ENCODE data around the gene RNASEH2B. TPM values are rescaled to one million over a fixed set of nuclear protein-coding genes. Genes with fewer than 3 reads are reported as not detected.

RNASEH2B gene
- total and polyA plus RNA-seq, 9 of the 15 experiments (the other 6 are each of a cell fraction or from before 2014, with no cell fraction given), result 26.3 to 109 (median 62.5) TPM

- TF ChIP-seq NR0B1 (IDR thresholded peaks at IDR 0.05; ENCODE audit: partially characterized antibody) (no peak), ZNF584 (CRISPR knock-in tag; IDR thresholded peaks at IDR 0.05; ENCODE audit: low read depth) (no peak), GTF2F1 (IDR thresholded peaks at IDR 0.05; ENCODE audit: low read depth, low read length) (no peak), PHF20 (IDR thresholded peaks at IDR 0.05; ENCODE audit: partially characterized antibody) (peak; percentile 49), HDAC1 (IDR thresholded peaks at IDR 0.05) (peak in 1 of 2 experiments; percentile 51; a peak in 1 of 4 replicates), IRF1 (CRISPR knock-in tag; IDR thresholded peaks at IDR 0.05; ENCODE audit: borderline replicate concordance) (no peak), ZFX (CRISPR knock-in tag; IDR thresholded peaks at IDR 0.05) (peak; percentile 29), THAP7 (CRISPR knock-in tag; IDR thresholded peaks at IDR 0.05) (no peak), ZNF239 (CRISPR knock-in tag; IDR thresholded peaks at IDR 0.05) (no peak), ZC3H11A (IDR thresholded peaks at IDR 0.05; ENCODE audit: low read depth, low read length) (no peak), TOE1 (IDR thresholded peaks at IDR 0.05; ENCODE audit: borderline replicate concordance) (no peak), TOE1 (CRISPR knock-in tag; IDR thresholded peaks at IDR 0.05; ENCODE audit: borderline replicate concordance, low read depth) (0 out of 2 replicates have a peak, but pooled peaks have one; percentile 43), HMG20A (CRISPR knock-in tag; conservative IDR thresholded peaks at IDR 0.05) (no peak), SUPT5H (IDR thresholded peaks at IDR 0.05) (0 out of 2 replicates have a peak, but pooled peaks have one; percentile 3), ZFP36 (IDR thresholded peaks at IDR 0.05; ENCODE audit: low read depth, low read length, partially characterized antibody) (no peak), NKRF (IDR thresholded peaks at IDR 0.05; ENCODE audit: borderline replicate concordance) (peak; percentile 25; the same call in 1 of the 2 replicates), HNRNPH1 (optimal IDR thresholded peaks at IDR 0.05; ENCODE audit: low read depth, low read length) (no peak), ZNF707 (CRISPR knock-in tag; conservative IDR thresholded peaks at IDR 0.05) (no peak), ELF1 (tag; IDR thresholded peaks at IDR 0.05) (no peak), ZNF12 (CRISPR knock-in tag; IDR thresholded peaks at IDR 0.05) (no peak), KDM5B (IDR thresholded peaks at IDR 0.05; ENCODE audit: insufficient replicate concordance, low read depth, low read length) (peak; percentile 26), SLC30A9 (CRISPR knock-in tag; IDR thresholded peaks at IDR 0.05) (no peak), CBFB (CRISPR knock-in tag; IDR thresholded peaks at IDR 0.05) (0 out of 2 replicates have a peak, but pooled peaks have one; percentile 24), LCOR (CRISPR knock-in tag; IDR thresholded peaks at IDR 0.05) (no peak), NRF1 (conservative IDR thresholded peaks at IDR 0.05 in 1 of 2, IDR thresholded peaks at IDR 0.05 in 1 of 2) (0 out of 4 replicates have a peak, but pooled peaks of 1 of the 2 experiments have one; percentile 6)
These were observed 854 bp downstream of the RNASEH2B start (continued) for GRCh38 chr13:50910485-50910805.

All from K562 (cell line).